HepG2 (cell line): Measurements from ENCODE around the gene THSD1. TPM values are rescaled to one million over a fixed set of nuclear protein-coding genes. Genes with fewer than 3 reads are reported as not detected.

ENCODE experiments used
- ATAC-seq: fragments of 200-7000 bp; cut with Tn5 transposase; 3 replicates; pipeline ENCODE4 v1.9.1; 2020; ENCODE audit warnings: mild to moderate bottlenecking, moderate library complexity
- BruUV-seq: library from RNA; stranded (reverse); fragments of 400-500 nt; replicated peaks from 2 replicates; lab custom pipeline; 2021; lab: Mats Ljungman, UMichigan
- CTCF ChIA-PET: fragments of 300-600 bp; formaldehyde crosslinking; extraction: SDS; loops from one replicate; lab custom pipeline; 2021; ENCODE audit warnings: low total read pairs, inconsistent platforms, low intra/inter-chr PET ratio; lab: Yijun Ruan, JAX
- POLR2A ChIA-PET: fragments of 350-600 bp; sonication (Branson Sonifier 250); formaldehyde crosslinking; loops from one replicate; lab custom pipeline; 2020; ENCODE audit warnings: antibody characterized with exemption, inconsistent platforms; lab: Yijun Ruan, JAX
- DNase-seq: peaks from one replicate; pipeline ENCODE4 v3.0.0-alpha.2; 2015; ENCODE audit warnings: low spot score
- FAIRE-seq: peaks from 3 replicates; lab custom pipeline; 2011; peaks lifted over from hg19 to GRCh38; lab: Jason Lieb, UNC
- H2AFZ ChIP-seq: one replicate; pipeline ENCODE4 v1.6.1; 2011; ENCODE audit warnings: low read length, inconsistent platforms
- H3K27ac ChIP-seq: fragments of 300-600 bp; 3 replicates; pipeline ENCODE4 v1.8.0; 2011; ENCODE audit warnings: mixed run types, mild to moderate bottlenecking, mixed read lengths, low read length, inconsistent platforms; ENCODE audit not compliant: insufficient read depth; ENCODE audit errors: extremely low read length
- H3K27me3 ChIP-seq, 2 experiments: fragments of 200-600 bp in 1 of 2; 2 replicates in 1 of 2; 3 replicates in 1 of 2; pipeline versions ENCODE4 v1.6.0 to v1.8.0; 2011; ENCODE audit warnings: low read length in 2 of 2, mild to moderate bottlenecking in 2 of 2, moderate library complexity in 2 of 2, inconsistent platforms in 1 of 2; ENCODE audit not compliant: insufficient read depth in 2 of 2, control insufficient read depth in 1 of 2
- H3K36me3 ChIP-seq, 2 experiments: fragments of 200-600 bp in 1 of 2; replicated peaks in 1 of 2; 2 replicates in 1 of 2; 3 replicates in 1 of 2; pipeline versions ENCODE4 v1.5.1 to v1.8.0; 2011; ENCODE audit warnings: low read length in 2 of 2, inconsistent platforms in 1 of 2; ENCODE audit not compliant: insufficient read depth in 2 of 2, control insufficient read depth in 1 of 2
- H3K4me1 ChIP-seq: 2 replicates; pipeline ENCODE4 v1.5.1; 2012; ENCODE audit warnings: low read length, inconsistent platforms; ENCODE audit not compliant: insufficient read depth
- H3K4me2 ChIP-seq: 2 replicates; pipeline ENCODE4 v1.6.0; 2011; ENCODE audit warnings: low read depth, low read length, inconsistent platforms
- H3K4me3 ChIP-seq, 3 experiments: fragments of 200-600 bp in 1 of 3; sonication (generic), shearing (Covaris generic) in 1 of 3; replicated peaks in 1 of 3; 2 replicates each; pipeline ENCODE4 v1.5.1; 2011 to 2016; ENCODE audit warnings: low read length in 3 of 3, inconsistent platforms in 2 of 3, low read depth in 2 of 3, mild to moderate bottlenecking in 2 of 3, control low read depth in 1 of 3, mixed read lengths in 1 of 3; ENCODE audit not compliant: insufficient read depth in 1 of 3
- H3K79me2 ChIP-seq: one replicate; pipeline ENCODE4 v1.6.1; 2011; ENCODE audit warnings: low read length, inconsistent platforms; ENCODE audit not compliant: insufficient read depth
- H3K9ac ChIP-seq: 2 replicates; pipeline ENCODE4 v1.6.0; 2011; ENCODE audit warnings: mild to moderate bottlenecking, low read depth, low read length, inconsistent platforms; ENCODE audit not compliant: insufficient read depth
- H3K9me3 ChIP-seq: 2 replicates; pipeline ENCODE4 v1.5.1; 2012; ENCODE audit warnings: mild to moderate bottlenecking, low read length
- H4K20me1 ChIP-seq: 2 replicates; pipeline ENCODE4 v1.6.0; 2011; ENCODE audit warnings: inconsistent platforms, mild to moderate bottlenecking, low read length, moderate library complexity; ENCODE audit not compliant: insufficient read depth
- ADNP ChIP-seq: sonication (generic); formaldehyde crosslinking; IDR thresholded peaks from 2 replicates; pipeline ENCODE4 v1.4.0; 2020; ENCODE audit warnings: missing genetic modification reagents
- ELK4 ChIP-seq: sonication (generic); formaldehyde crosslinking; IDR thresholded peaks from 2 replicates; pipeline ENCODE4 v1.9.0; 2021; ENCODE audit warnings: missing genetic modification reagents, borderline replicate concordance
- FOXA1 ChIP-seq, 2 experiments: fragments of 450-650 bp in 1 of 2; sonication (generic) in 1 of 2; formaldehyde crosslinking in 1 of 2; IDR thresholded peaks; 2 replicates each; pipeline versions ENCODE4 v1.4.0 to v1.6.1; 2016 to 2020; ENCODE audit warnings: missing genetic modification reagents in 1 of 2
- KMT2B ChIP-seq: IDR thresholded peaks from 2 replicates; pipeline ENCODE4 v1.6.1; 2016; ENCODE audit warnings: missing genetic modification reagents, missing compliant biosample characterization
- MXD4 ChIP-seq: IDR thresholded peaks from 2 replicates; pipeline ENCODE4 v1.6.1; 2016; ENCODE audit warnings: mild to moderate bottlenecking, missing biosample characterization, missing genetic modification reagents
- PRDM15 ChIP-seq: sonication (generic); formaldehyde crosslinking; IDR thresholded peaks from 2 replicates; pipeline ENCODE4 v1.4.0; 2020; ENCODE audit warnings: missing genetic modification reagents
- TFDP2 ChIP-seq: sonication (generic); formaldehyde crosslinking; IDR thresholded peaks from 2 replicates; pipeline ENCODE4 v1.4.0; 2020; ENCODE audit warnings: missing genetic modification reagents
- THRA ChIP-seq: sonication (generic); formaldehyde crosslinking; IDR thresholded peaks from 2 replicates; pipeline ENCODE4 v1.4.0; 2020; ENCODE audit warnings: missing genetic modification reagents, borderline replicate concordance
- ZNF331 ChIP-seq: sonication (generic); formaldehyde crosslinking; IDR thresholded peaks from 2 replicates; pipeline ENCODE4 v1.4.0; 2020; ENCODE audit warnings: missing genetic modification reagents
- ZNF7 ChIP-seq: IDR thresholded peaks from 2 replicates; pipeline ENCODE4 v1.6.1; 2016; ENCODE audit warnings: missing biosample characterization, missing genetic modification reagents
- WGBS: methylation state at CpG from one replicate; pipeline ENCODE4 v1.1.6; 2017; ENCODE audit warnings: low lambda C conversion rate; 5-methylcytosine and 5-hydroxymethylcytosine counted together
- in situ Hi-C: cut with HindIII; loops from 2 replicates; pipeline ENCODE4 v1.10.0; 2017; ENCODE audit warnings: low pct_unique_long_range_greater_than_20kb; ENCODE audit not compliant: extremely low pct_ligation_motif_present
- intact Hi-C: fragments of 100-400 bp; cut with micrococcal nuclease; formaldehyde crosslinking; loops from one replicate; pipeline ENCODE4 v1.10.0; 2022; ENCODE audit not compliant: unreplicated experiment
- polyA plus RNA-seq, 8 experiments: library from polyadenylated mRNA; depleted of rRNA in 3 of 8; stranded (reverse) in 7 of 8; unstranded in 1 of 8; fragments of >200 nt; fragmentation: Illumina TruSeq in 4 of 8; extraction: Trizol in 4 of 8; gene quantifications; 2 replicates each; pipeline versions ENCODE4 v1.2.1 to v1.2.3, GENCODE V29; 2011 to 2016; ENCODE audit warnings: low read depth in 4 of 8, missing spikeins in 1 of 8, mixed read lengths in 1 of 8; ENCODE audit not compliant: insufficient read depth in 1 of 8
- total RNA-seq, 5 experiments: library from RNA; depleted of rRNA; stranded (reverse); fragments of >200 nt; fragmentation: Illumina TruSeq; extraction: Trizol; gene quantifications; 2 replicates each; pipeline ENCODE4 v1.2.3, GENCODE V29; 2016; ENCODE audit warnings: low read depth in 1 of 5

Gene THSD1
- total and polyA plus RNA-seq, 2 of the 13 experiments (the other 11 are each of a cell fraction or from before 2014, with no cell fraction given) = 0.11 to 0.15 TPM

- TF ChIP-seq ELK4 (no peak), ZNF7 (CRISPR knock-in tag) (no peak)
These were observed 49.1 kb upstream of the THSD1 start, which contains the start of gene CKAP2 (continued) for GRCh38 chr13:52454820-52455676.

- peaks cover 33% of the 10 kb centered on the region for H3K79me2 ChIP-seq
- TF ChIP-seq THRA (CRISPR knock-in tag) (0 out of 2 replicates have a peak, but pooled peaks have one; percentile 19), PRDM15 (CRISPR knock-in tag) (peak; percentile 95), KMT2B (CRISPR knock-in tag) (peak; percentile 9; the same call in 1 of the 2 replicates), TFDP2 (CRISPR knock-in tag) (no peak), ADNP (CRISPR knock-in tag) (no peak), ZNF331 (CRISPR knock-in tag) (0 out of 2 replicates have a peak, but pooled peaks have one; percentile 9), FOXA1 (IDR thresholded peaks at IDR 0.05) (no peak), FOXA1 (CRISPR knock-in tag; IDR thresholded peaks at IDR 0.05) (0 out of 2 replicates have a peak, but pooled peaks have one; percentile 7), MXD4 (CRISPR knock-in tag) (peak; percentile 14; the same call in 1 of the 2 replicates)
- H3K4me1 ChIP-seq = peaks cover 44% of the 10 kb centered on the region
- in situ Hi-C loops (loop anchor here (10.0 to 25.0 kb wide), 2 partner anchors 110 to 442 kb away; partner anchors contain the start of genes ALG11, ATP7B and UTP14C), intact Hi-C loops (loop anchor here (10.0 kb wide), 1 partner anchor 200 kb away; the partner anchor contains the start of gene SUGT1)
- H3K9me3 ChIP-seq = no peaks in the 10 kb centered on the region
- no peak for DNase-seq
- no peak for FAIRE-seq
- H3K4me2 ChIP-seq = peak overlapping the region; percentile 91
- H3K9ac ChIP-seq = peak overlapping the region; percentile 82
- 3% methylated on average over 8 of the region's 8 CpGs for WGBS
- H4K20me1 ChIP-seq = no peaks in the 10 kb centered on the region
- no TSS peak for BruUV-seq
- CTCF ChIA-PET = no interaction called here
- H3K27ac ChIP-seq = peak overlapping the region; percentile 89
- peak; percentile 6; the same call in 1 of the 3 replicates for ATAC-seq
- peak overlapping the region; percentile 75 for H2AFZ ChIP-seq
- peaks cover 0 to 7% of the 10 kb centered on the region in 2 experiments; a peak in 3 of 5 replicates for H3K36me3 ChIP-seq
- H3K4me3 ChIP-seq = peak overlapping the region; percentile 59 to 86 (median 65)
- no peaks in the 10 kb centered on the region; a peak in 1 of 5 replicates for H3K27me3 ChIP-seq
- POLR2A ChIA-PET = no interaction called here
These were observed 48.5 kb upstream of the THSD1 start for GRCh38 chr13:52454459-52454819.
